Osteocyte (in vitro differentiated cells): ENCODE measurements around the gene TAX1BP3. TPM values are rescaled to one million over a fixed set of nuclear protein-coding genes. Genes with fewer than 3 reads are reported as not detected.

Source experiments
- DNase-seq: peaks from one replicate; pipeline ENCODE4 v3.0.0; 2021; ENCODE audit warnings: mixed read lengths; ENCODE audit not compliant: unreplicated experiment; ENCODE audit errors: extremely low spot score
- H3K27ac Mint-ChIP-seq: one replicate; pipeline ENCODE4 v1.8.0; 2021; ENCODE audit warnings: mild to moderate bottlenecking, mixed read lengths; ENCODE audit not compliant: unreplicated experiment
- H3K27me3 Mint-ChIP-seq: one replicate; pipeline ENCODE4 v1.8.0; 2021; ENCODE audit warnings: mixed read lengths; ENCODE audit not compliant: unreplicated experiment
- H3K36me3 Mint-ChIP-seq: one replicate; pipeline ENCODE4 v1.8.0; 2021; ENCODE audit warnings: mixed read lengths; ENCODE audit not compliant: unreplicated experiment
- H3K4me1 Mint-ChIP-seq: one replicate; pipeline ENCODE4 v1.8.0; 2021; ENCODE audit warnings: mixed read lengths; ENCODE audit not compliant: unreplicated experiment
- H3K4me3 Mint-ChIP-seq: one replicate; pipeline ENCODE4 v1.8.0; 2021; ENCODE audit warnings: mild to moderate bottlenecking, moderate library complexity, mixed read lengths; ENCODE audit not compliant: unreplicated experiment
- H3K9me3 Mint-ChIP-seq: one replicate; pipeline ENCODE4 v1.8.0; 2021; ENCODE audit warnings: mixed read lengths; ENCODE audit not compliant: unreplicated experiment
- CTCF ChIP-seq: fragments of 200-600 bp; sonication (generic); IDR thresholded peaks from 2 replicates; pipeline ENCODE4 v1.5.0; 2021; ENCODE audit warnings: antibody characterized with exemption, mild to moderate bottlenecking, moderate library complexity
- total RNA-seq: library from RNA; stranded (reverse); gene quantifications from 2 replicates; pipeline ENCODE4 v1.2.1, GENCODE V29; 2021

Gene TAX1BP3
- total RNA-seq, 1 donor from 2014 or later: 149 TPM

GRCh38 chr17:3658784-3659449, 9.5 kb downstream of the TAX1BP3 start:
- H3K4me3 Mint-ChIP-seq: no peak overlapping the region
- H3K9me3 Mint-ChIP-seq: no peaks in the 10 kb centered on the region
- peak overlapping the region; percentile 91 for H3K27ac Mint-ChIP-seq
- no peak for DNase-seq
- no peaks in the 10 kb centered on the region for H3K27me3 Mint-ChIP-seq
- peaks cover 3% of the 10 kb centered on the region for H3K36me3 Mint-ChIP-seq
- H3K4me1 Mint-ChIP-seq: peaks cover 22% of the 10 kb centered on the region
- TF ChIP-seq CTCF: no peak

GRCh38 chr17:3657874-3658783, 10.2 kb downstream of the TAX1BP3 start:
- Mint-ChIP-seq H3K27ac (peak overlapping the region; percentile 91), H3K9me3 (no peaks in the 10 kb centered on the region), H3K36me3 (peaks cover 3% of the 10 kb centered on the region), H3K4me1 (peaks cover 22% of the 10 kb centered on the region), H3K27me3 (no peaks in the 10 kb centered on the region), H3K4me3 (no peak overlapping the region)
- no peak for DNase-seq
- no peak for TF ChIP-seq CTCF

GRCh38 chr17:3657588-3657869, 10.8 kb downstream of the TAX1BP3 start:
- no peak overlapping the region for H3K27ac Mint-ChIP-seq
- no peaks in the 10 kb centered on the region for H3K9me3 Mint-ChIP-seq
- no peak overlapping the region for H3K4me3 Mint-ChIP-seq
- no peak for TF ChIP-seq CTCF
- peaks cover 3% of the 10 kb centered on the region for H3K36me3 Mint-ChIP-seq
- H3K27me3 Mint-ChIP-seq: no peaks in the 10 kb centered on the region
- no peak for DNase-seq
- peaks cover 22% of the 10 kb centered on the region for H3K4me1 Mint-ChIP-seq

- no peak for DNase-seq
- Mint-ChIP-seq H3K27ac (no peak overlapping the region), H3K4me1 (peaks cover 22% of the 10 kb centered on the region), H3K4me3 (no peak overlapping the region), H3K9me3 (no peaks in the 10 kb centered on the region), H3K36me3 (peaks cover 3% of the 10 kb centered on the region), H3K27me3 (no peaks in the 10 kb centered on the region)
- TF ChIP-seq CTCF: no peak
These were observed 11.4 kb downstream of the TAX1BP3 start for GRCh38 chr17:3656755-3657587.
